GM18951 (cell line): ENCODE data around the gene EVC2.

Experiments
- POLR2A ChIP-seq: IDR thresholded peaks from 4 replicates; pipeline ENCODE4 v1.6.1; 2011; ENCODE audit warnings: mild to moderate bottlenecking; ENCODE audit not compliant: insufficient read length, insufficient read depth; ENCODE audit errors: extremely low read depth
- in situ Hi-C: fragments of 300-500 bp; cut with MboI; formaldehyde crosslinking; loops from one replicate; pipeline ENCODE4 v1.12.0; 2022; ENCODE audit warnings: low sequenced_read_pairs, mixed read lengths, inconsistent platforms; ENCODE audit not compliant: unreplicated experiment

The EVC2 gene

GRCh38 chr4:5708449-5709206 is at the start of gene EVC2:
Gene EVC2 (minus strand): TSS chr4:5708559. CDS start chr4:5708513, 46 bp downstream.
- in situ Hi-C loops, result no loop called here
- TF ChIP-seq POLR2A, result no peak

GRCh38 chr4:5757954-5758353 is 49.6 kb upstream of the EVC2 start:
- no peak for TF ChIP-seq POLR2A
- in situ Hi-C loops, result no loop called here

- in situ Hi-C loops, result no loop called here
- TF ChIP-seq POLR2A, result no peak
Measured at GRCh38 chr4:5757536-5757935, 49.2 kb upstream of the EVC2 start.

- in situ Hi-C loops, result no loop called here
- no peak for TF ChIP-seq POLR2A
Measured at GRCh38 chr4:5757091-5757490, 48.7 kb upstream of the EVC2 start.

DNA sequence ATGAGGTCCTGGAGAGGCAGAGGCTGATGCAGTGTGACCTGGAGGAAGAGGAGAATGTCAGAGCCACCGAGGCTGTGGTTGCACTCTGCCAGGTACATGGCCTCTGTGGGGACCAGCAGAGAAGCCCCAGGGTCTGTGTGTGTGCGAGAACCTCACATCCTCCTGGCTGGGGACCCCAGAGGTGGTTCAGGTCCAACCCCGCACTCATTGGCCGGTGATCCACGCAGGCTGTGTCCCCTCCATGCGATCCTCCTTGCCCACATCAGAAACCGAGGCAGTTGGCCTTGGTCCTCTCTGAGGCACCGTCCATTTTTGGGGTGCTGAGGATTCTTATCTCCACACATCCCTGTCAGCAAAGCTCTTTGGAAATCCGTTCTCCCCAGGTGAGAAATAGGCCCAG is 47.9 kb upstream of the EVC2 start:
- TF ChIP-seq POLR2A, result no peak
- in situ Hi-C loops, result no loop called here

- in situ Hi-C loops, result no loop called here
- no peak for TF ChIP-seq POLR2A
Measured at GRCh38 chr4:5755679-5756078, 47.3 kb upstream of the EVC2 start.

DNA sequence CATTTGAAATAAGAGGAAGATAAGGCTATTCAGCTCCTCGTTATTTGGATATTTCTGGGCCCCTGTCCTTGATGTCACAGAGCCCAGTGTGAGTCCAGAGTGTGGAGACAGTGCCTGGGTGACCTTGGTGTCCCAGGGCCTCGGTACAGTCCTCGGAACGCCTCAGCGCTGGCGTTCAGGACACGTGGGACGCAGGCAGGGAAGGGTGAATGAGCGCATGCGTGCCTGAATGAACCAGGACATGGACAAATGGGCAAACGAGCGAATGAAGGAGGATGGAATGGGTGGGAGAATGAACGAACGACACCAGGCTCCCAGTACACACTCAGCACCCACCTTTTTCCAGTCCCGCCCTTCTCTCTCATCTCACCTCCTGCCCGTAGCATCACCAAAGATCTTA is 46.8 kb upstream of the EVC2 start:
- TF ChIP-seq POLR2A, result no peak

DNA sequence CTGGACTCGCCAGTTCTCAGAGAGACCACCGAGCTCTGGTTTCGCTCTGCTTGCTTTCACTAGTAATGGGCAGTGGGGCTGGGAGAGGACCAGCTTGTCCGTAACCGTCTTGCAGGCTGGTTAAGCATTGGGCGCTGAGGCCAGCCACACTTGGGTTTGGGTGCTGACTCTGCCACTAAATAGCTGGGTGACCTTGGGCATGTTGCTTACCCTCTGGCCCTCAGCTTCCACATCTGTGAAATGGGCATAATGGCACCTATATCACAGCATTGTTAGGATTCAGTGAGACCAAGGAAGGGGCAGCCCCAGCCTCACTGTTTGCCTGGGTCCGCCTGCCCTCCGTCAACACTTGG is 46.1 kb upstream of the EVC2 start:
- TF ChIP-seq POLR2A, result no peak

More for the DNA sequence above, 46.8 kb upstream of the EVC2 start:
- in situ Hi-C loops, result no loop called here

DNA sequence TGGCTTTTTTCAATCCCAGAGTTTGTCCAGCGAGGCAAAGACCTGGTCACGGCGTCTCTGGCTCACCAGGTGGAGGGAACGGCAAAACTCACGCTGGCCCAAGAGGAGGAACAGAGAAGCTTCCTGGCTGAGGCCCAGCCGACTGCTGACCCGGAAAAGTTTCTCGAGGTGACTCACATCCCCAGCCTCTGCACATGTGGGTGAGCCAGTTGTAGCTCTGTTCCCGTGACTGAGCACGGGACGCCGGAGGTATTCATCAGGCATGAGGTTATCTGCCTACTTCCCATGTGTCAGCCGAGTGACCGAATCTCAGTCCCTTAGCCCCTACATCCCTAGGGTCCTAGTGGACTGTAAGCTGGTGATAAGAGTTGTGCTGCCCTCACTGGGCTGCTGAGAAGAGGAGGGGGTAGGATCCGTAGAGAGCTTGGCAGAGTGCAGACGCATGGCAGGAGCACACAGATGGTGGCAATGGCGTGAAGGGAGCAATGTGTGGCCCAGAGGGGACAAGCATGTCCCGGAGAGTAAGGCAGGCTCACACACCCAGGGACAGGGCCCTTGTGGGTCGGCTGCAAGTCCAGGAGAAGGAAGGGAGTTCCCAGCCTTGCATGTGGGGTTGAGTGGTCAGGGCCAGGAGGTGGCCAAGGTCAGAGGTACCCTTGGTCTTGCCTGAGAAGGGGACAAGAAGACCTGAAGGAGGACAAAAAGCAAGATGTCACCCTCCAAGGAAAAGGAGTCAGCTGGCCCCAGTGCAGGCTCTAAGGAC is 45.6 kb upstream of the EVC2 start:
- TF ChIP-seq POLR2A, result no peak
- in situ Hi-C loops, result no loop called here

More for the DNA sequence above, 46.1 kb upstream of the EVC2 start:
- in situ Hi-C loops, result no loop called here

DNA sequence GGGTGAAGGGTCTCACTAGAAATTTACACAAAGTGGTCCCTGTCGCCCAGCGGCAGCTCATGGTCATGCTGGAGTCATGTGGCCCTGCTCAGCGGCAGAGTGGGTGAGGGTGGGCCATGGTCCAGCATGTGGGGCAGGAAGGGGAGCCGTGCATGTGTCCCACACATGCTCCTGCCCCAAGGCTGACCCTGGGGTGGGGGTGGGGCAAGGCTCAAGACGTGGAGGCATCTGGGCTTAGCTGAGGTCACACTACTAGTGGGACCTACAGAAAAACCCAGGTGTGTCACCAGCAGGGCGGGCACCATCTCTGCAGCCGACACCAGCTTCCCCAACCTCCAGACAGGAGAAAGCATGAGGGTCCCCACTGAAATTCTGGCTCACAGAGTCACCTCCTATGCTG is 45.0 kb upstream of the EVC2 start:
- in situ Hi-C loops, result no loop called here
- no peak for TF ChIP-seq POLR2A

DNA sequence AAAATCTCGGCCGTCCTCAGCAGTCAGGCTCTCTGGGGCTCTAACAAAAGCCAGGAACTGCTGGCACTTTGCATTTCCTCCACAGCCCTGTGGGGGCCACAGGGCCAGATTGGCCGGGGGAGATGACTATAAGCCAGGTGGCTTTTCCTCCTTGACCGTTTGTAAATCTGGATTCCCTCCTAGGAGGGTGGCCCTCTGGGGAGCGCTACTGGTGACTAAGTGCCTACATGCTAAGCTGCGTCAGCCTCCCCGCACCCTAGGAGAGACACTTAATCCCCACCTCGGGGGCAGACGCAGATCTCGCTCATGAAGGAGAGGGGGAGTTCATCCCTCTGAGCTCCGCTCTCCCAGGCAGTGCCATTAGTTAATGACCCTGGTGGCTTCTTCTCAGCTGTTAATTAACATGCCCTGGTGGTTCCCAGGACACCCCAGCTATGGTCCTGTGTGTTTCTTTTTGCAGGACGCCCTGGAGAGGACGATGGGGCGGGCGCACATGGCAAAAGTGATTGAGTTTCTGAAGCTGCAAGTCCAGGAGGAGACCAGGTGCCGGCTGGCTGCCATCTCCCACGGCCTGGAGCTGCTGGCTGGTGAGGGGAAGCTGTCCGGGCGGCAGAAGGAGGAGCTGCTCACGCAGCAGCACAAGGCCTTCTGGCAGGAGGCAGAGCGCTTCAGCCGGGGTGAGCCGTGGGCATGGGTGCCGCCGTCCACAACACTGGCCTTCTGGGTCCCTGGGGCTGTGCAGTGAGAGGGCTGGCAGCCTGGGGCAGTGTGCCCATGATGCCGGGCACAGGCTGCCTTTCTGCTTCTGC is 44.2 kb upstream of the EVC2 start:
- TF ChIP-seq POLR2A, result no peak
- in situ Hi-C loops, result no loop called here

DNA sequence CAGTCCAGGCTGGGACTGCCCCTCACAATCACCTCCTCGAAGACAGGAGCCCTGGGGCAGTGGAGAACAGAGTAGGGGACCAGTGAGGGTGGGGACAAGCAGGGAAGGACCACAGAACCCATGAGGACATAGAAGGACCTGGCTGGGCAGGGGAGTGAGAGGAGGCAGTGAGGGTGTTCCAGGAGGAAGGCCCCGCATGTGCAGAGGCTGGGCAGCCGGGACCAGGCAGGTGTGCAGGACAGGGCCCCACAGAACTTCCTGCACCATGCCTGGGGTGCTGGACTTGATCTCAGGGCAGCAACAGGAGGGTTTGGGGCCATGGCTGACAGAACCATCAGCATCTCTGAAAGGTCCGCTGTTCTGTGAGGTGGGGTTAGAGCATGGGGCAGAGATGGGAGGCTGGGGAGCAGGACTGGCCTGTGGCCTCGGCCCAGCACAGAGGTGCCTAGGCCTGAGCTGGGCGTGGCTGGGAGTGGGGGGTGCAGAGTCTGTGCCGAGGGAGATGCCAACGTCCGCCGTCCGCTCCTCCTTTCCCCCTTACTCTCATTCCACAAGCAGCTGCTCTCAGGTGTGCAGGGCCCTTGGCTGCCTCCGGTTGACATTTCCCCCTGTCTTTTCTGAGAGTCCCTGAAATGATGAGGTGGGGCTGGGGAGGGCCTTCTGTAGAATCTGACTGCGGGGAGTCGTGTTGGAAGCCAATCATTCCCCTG is 43.5 kb upstream of the EVC2 start:
- in situ Hi-C loops, result no loop called here
- TF ChIP-seq POLR2A, result no peak
